HFFc6 (cell line): ENCODE data around the gene DCAF10. TPM values are rescaled to one million over a fixed set of nuclear protein-coding genes. Genes with fewer than 3 reads are reported as not detected.

Experiments used
- DNase-seq: peaks from one replicate; pipeline ENCODE4 v3.0.0-alpha.2; 2018
- H3K27ac Mint-ChIP-seq: 2 replicates; pipeline ENCODE4 v1.8.0; 2020; ENCODE audit warnings: mild to moderate bottlenecking, mixed read lengths
- H3K27me3 Mint-ChIP-seq: 2 replicates; pipeline ENCODE4 v1.8.0; 2021; ENCODE audit warnings: mild to moderate bottlenecking, moderate library complexity, mixed read lengths; ENCODE audit not compliant: insufficient read depth
- H3K36me3 Mint-ChIP-seq: 2 replicates; pipeline ENCODE4 v1.8.0; 2021; ENCODE audit warnings: low read depth, mixed read lengths
- H3K4me1 Mint-ChIP-seq: 2 replicates; pipeline ENCODE4 v1.8.0; 2020; ENCODE audit warnings: low read depth, mixed read lengths
- H3K4me3 Mint-ChIP-seq: 2 replicates; pipeline ENCODE4 v1.8.0; 2020; ENCODE audit warnings: mild to moderate bottlenecking, moderate library complexity, mixed read lengths
- H3K9me3 Mint-ChIP-seq: 2 replicates; pipeline ENCODE4 v1.8.0; 2020; ENCODE audit warnings: mild to moderate bottlenecking, mixed read lengths
- total RNA-seq, 6 experiments: library from RNA; stranded (reverse); fragmentation: NEBNext Ultra II Directional; extraction: Animal tissue kit (Norgen Biotek cat#: 25700); gene quantifications; 2 replicates in 1 of 6; 3 replicates in 5 of 6; pipeline ENCODE4 v1.2.3, GENCODE V29; 2021
- TF ChIP-seq, protein P1 (sequence below): fragments of 200-600 bp; sonication (generic); IDR thresholded peaks from 2 replicates; pipeline ENCODE4 v1.5.0; 2021; ENCODE audit warnings: antibody characterized with exemption, mild to moderate bottlenecking

The DCAF10 gene
- total RNA-seq, 6 experiments from 2014 or later, result 18.3 to 26.5 (median 23.1) TPM

DNA sequence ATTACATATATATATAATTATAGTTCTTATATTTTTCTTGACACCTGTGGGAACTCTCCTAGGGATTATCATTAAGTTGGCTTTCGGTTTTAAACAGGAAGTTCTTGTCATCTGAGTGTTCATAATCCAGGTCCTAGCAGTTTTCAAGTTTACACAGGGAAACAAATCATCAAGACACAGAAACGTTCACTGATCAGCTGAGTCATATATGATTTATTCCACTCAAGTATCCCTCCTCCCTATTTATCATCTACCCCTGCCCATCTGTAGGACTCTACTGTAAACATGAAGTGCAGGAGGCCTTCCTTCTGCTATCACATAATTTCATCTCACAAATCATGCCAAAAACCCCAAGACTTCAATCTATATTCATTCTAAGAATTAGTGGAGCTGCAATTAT lies 97.1 kb downstream of the DCAF10 start:
- TF ChIP-seq, protein P1, sequence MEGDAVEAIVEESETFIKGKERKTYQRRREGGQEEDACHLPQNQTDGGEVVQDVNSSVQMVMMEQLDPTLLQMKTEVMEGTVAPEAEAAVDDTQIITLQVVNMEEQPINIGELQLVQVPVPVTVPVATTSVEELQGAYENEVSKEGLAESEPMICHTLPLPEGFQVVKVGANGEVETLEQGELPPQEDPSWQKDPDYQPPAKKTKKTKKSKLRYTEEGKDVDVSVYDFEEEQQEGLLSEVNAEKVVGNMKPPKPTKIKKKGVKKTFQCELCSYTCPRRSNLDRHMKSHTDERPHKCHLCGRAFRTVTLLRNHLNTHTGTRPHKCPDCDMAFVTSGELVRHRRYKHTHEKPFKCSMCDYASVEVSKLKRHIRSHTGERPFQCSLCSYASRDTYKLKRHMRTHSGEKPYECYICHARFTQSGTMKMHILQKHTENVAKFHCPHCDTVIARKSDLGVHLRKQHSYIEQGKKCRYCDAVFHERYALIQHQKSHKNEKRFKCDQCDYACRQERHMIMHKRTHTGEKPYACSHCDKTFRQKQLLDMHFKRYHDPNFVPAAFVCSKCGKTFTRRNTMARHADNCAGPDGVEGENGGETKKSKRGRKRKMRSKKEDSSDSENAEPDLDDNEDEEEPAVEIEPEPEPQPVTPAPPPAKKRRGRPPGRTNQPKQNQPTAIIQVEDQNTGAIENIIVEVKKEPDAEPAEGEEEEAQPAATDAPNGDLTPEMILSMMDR, result no peak
- DNase-seq, result no peak
- Mint-ChIP-seq H3K9me3 (no peaks in the 10 kb centered on the region), H3K4me3 (no peak overlapping the region), H3K27me3 (peaks cover 2% of the 10 kb centered on the region; the same call in 1 of the 2 replicates), H3K36me3 (peaks cover 24% of the 10 kb centered on the region), H3K4me1 (peaks cover 26% of the 10 kb centered on the region), H3K27ac (peak overlapping the region; percentile 18; the same call in 1 of the 2 replicates)

DNA sequence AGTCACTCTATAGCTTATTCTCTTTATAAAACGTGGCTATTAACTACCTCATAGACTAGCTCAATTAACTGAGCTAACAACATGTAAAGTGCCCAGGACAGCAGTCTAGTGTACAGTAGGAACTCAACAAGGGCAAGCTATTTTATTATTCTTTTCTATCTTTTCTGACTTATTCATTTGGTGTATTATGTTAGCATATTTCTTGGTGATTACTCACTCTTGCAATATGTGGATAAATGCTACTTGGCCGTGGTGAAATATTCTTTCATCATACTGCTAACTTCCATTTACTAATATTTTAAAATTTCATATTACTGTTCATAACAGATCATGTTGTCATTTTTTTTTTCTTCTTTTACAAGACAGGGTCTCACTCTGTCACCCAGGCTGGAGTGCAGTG lies 98.4 kb downstream of the DCAF10 start:
- H3K27me3 Mint-ChIP-seq, result peaks cover 2% of the 10 kb centered on the region; the same call in 1 of the 2 replicates
- peaks cover 28% of the 10 kb centered on the region for H3K4me1 Mint-ChIP-seq
- H3K4me3 Mint-ChIP-seq, result no peak overlapping the region
- H3K27ac Mint-ChIP-seq, result peak overlapping the region; percentile 61
- DNase-seq, result peak; percentile 24
- H3K36me3 Mint-ChIP-seq, result peaks cover 16% of the 10 kb centered on the region
- TF ChIP-seq, protein P1, result no peak
- no peaks in the 10 kb centered on the region for H3K9me3 Mint-ChIP-seq

DNA sequence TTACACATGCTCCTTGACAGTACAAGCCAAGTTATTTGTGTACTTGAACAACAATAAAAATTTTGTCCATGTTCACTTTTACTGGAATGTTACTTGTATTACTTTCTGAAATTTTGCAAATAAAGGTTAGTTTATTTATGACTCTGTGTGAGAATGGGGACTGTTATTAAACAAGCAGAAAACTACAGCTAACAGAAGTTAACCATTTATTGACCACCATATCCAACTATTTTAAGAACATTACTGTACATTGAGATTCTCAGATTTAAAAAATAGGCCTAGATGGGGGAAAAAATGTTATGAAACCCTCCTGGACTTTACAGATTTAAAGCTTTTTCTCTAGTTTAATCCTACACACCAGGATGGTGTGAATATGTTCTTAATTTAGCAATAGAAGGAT lies 101.5 kb downstream of the DCAF10 start:
- Mint-ChIP-seq H3K4me1 (peaks cover 39% of the 10 kb centered on the region), H3K4me3 (peak overlapping the region; percentile 90), H3K36me3 (peaks cover 5% of the 10 kb centered on the region; the same call in 1 of the 2 replicates), H3K9me3 (no peaks in the 10 kb centered on the region), H3K27me3 (peaks cover 5% of the 10 kb centered on the region; the same call in 1 of the 2 replicates), H3K27ac (no peak overlapping the region)
- no peak for DNase-seq
- TF ChIP-seq, protein P1, result no peak

DNA sequence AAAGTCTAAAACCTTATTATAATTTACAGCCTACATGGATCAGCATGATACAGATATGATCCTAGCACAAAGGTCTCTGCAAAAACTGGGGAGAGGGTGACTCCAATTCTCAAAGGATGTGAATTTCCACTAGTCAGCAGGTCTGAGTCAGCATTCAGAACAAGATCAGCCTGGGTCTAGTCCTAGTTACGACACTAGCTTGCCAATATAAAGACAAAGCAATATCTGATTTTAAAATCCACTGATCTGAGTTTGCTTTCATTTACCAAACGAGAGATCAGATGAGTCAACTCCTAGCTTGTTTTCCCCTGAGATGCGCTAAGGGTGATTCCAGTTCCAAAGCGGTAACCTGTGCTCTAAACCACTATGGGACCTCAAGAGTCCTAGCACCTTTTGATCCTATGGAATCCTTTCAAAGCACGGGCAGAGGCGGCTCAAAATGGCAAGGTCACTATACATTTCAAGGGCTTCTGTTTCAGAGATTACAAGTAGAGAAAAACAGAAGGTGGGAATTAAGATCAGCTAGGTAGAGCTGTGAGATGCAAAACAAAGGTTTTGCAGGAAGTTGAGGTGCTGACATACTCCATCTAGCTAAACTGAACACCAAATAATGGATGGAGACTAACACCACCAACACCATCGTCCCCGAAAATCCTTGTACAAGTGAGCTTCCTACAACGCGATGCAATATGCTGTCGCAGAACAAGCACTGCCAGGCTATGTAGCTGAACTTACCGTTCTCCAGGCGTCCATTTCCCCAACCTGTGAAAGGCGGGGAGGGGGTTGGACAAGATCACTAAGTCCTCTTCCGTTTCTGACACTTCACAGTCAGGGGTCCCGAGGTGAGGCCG lies 102.4 kb downstream of the DCAF10 start:
- peaks cover 33% of the 10 kb centered on the region for H3K4me1 Mint-ChIP-seq
- DNase-seq, result peak; percentile 41
- H3K36me3 Mint-ChIP-seq, result no peaks in the 10 kb centered on the region; the same call in 1 of the 2 replicates
- H3K27me3 Mint-ChIP-seq, result peaks cover 5% of the 10 kb centered on the region; the same call in 1 of the 2 replicates
- peak overlapping the region; percentile 76 for H3K27ac Mint-ChIP-seq
- no peaks in the 10 kb centered on the region for H3K9me3 Mint-ChIP-seq
- TF ChIP-seq, protein P1, result no peak
- H3K4me3 Mint-ChIP-seq, result peak overlapping the region; percentile 90

DNA sequence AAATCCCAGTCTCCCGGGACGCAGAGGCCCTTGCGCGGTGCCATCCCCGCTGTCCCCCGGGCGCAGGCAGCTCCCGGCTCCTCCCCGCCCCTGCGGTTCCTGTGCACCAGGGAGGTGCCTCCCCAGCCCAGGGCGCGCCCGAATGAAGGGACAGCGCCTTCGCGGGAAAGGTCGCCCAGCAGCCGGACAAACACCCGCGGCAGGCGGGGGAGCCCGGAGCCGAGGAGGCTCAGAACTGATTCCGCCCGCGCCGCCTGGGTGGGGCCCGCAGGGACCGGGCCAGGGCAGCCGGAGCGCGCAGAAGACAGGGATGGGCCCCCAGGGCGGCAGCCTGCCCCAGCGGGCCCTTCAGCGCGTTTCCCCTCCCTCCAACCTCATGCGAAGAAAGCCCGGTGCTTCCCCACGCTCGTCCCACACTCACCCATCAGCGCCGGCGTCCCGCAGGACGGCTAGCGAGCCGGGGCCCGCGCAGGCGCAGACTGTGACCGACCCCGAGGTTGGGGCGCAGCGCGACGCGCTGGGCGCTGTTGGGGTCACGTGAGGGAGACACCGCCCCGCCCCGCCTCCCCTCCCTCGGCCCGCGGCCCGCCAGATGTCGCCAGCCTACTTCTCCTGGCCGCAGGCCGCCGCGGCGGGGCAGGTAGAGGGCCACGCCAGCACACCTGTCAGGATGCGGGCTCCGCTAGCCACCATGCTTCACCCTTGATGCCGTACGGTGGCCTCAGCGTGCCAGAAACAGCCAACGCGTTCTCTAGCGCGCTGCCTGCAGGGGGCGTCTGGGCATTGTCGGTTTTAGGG lies 103.2 kb downstream of the DCAF10 start, which contains the start of gene SLC25A51:
TSS of gene SLC25A51 (minus strand) at position 481 of the 798 bp plus-strand sequence. CDS start 15,577 bp downstream, outside the sequence.
- TF ChIP-seq, protein P1, result peak; percentile 95
- Mint-ChIP-seq H3K27me3 (peaks cover 5% of the 10 kb centered on the region; the same call in 1 of the 2 replicates), H3K4me1 (peaks cover 37% of the 10 kb centered on the region), H3K27ac (peak within 1 kb of the TSS; percentile 86), H3K36me3 (no peaks in the 10 kb centered on the region; the same call in 1 of the 2 replicates), H3K4me3 (peak within 1 kb of the TSS; percentile 90), H3K9me3 (no peaks in the 10 kb centered on the region)
- peak; percentile 89 for DNase-seq
